ENCODE data around the gene SFMBT2.

The SFMBT2 gene

GRCh38 chr10:7410862-7411670 lies at the start of gene SFMBT2:
SFMBT2 (minus strand) TSS chr10:7411034; CDS start chr10:7381898, 29,136 bp downstream.
- no peak for DNase-seq (ENCODE audit: low read depth)

- no peak for DNase-seq (ENCODE audit: low read depth)
These were observed 49.2 kb upstream of the SFMBT2 start for GRCh38 chr10:7460006-7460405.

GRCh38 chr10:7458556-7458955 lies 47.7 kb upstream of the SFMBT2 start:
- DNase-seq (ENCODE audit: low read depth) = no peak

GRCh38 chr10:7457478-7458316 lies 46.9 kb upstream of the SFMBT2 start:
- DNase-seq (ENCODE audit: low read depth) = no peak

- no peak for DNase-seq (ENCODE audit: low read depth)
These were observed 38.3 kb upstream of the SFMBT2 start for GRCh38 chr10:7449063-7449695.

GRCh38 chr10:7445474-7446185 lies 34.8 kb upstream of the SFMBT2 start:
- no peak for DNase-seq (ENCODE audit: low read depth)

- DNase-seq (ENCODE audit: low read depth) = no peak
These were observed 33.8 kb upstream of the SFMBT2 start for GRCh38 chr10:7444551-7445121.

- DNase-seq (ENCODE audit: low read depth) = no peak
These were observed 32.2 kb upstream of the SFMBT2 start for GRCh38 chr10:7443036-7443435.

- no peak for DNase-seq (ENCODE audit: low read depth)
These were observed 30.7 kb upstream of the SFMBT2 start for GRCh38 chr10:7441403-7442147.

- DNase-seq (ENCODE audit: low read depth) = no peak
These were observed 28.9 kb upstream of the SFMBT2 start for GRCh38 chr10:7439696-7440095.

GRCh38 chr10:7438196-7438986 lies 27.6 kb upstream of the SFMBT2 start:
- no peak for DNase-seq (ENCODE audit: low read depth)

GRCh38 chr10:7436490-7437100 lies 25.8 kb upstream of the SFMBT2 start:
- no peak for DNase-seq (ENCODE audit: low read depth)

- no peak for DNase-seq (ENCODE audit: low read depth)
These were observed 24.8 kb upstream of the SFMBT2 start for GRCh38 chr10:7435674-7436073.

GRCh38 chr10:7434378-7434777 lies 23.5 kb upstream of the SFMBT2 start:
- DNase-seq (ENCODE audit: low read depth) = no peak

GRCh38 chr10:7433861-7434260 lies 23.0 kb upstream of the SFMBT2 start:
- no peak for DNase-seq (ENCODE audit: low read depth)

GRCh38 chr10:7432884-7433726 lies 22.3 kb upstream of the SFMBT2 start:
- DNase-seq (ENCODE audit: low read depth) = no peak

GRCh38 chr10:7428673-7429350 lies 18.0 kb upstream of the SFMBT2 start:
- DNase-seq (ENCODE audit: low read depth) = no peak

- no peak for DNase-seq (ENCODE audit: low read depth)
These were observed 15.5 kb upstream of the SFMBT2 start for GRCh38 chr10:7426349-7426748.
